H9 (cell line): ENCODE measurements around the gene FFAR1. TPM values are rescaled to one million over a fixed set of nuclear protein-coding genes. Genes with fewer than 3 reads are reported as not detected.

Experiments
- DNase-seq: peaks from one replicate; pipeline ENCODE4 v3.0.0-alpha.2; 2017
- H2AFZ ChIP-seq: one replicate; pipeline ENCODE4 v1.6.1; 2013; ENCODE audit warnings: mild to moderate bottlenecking, low read length, control low read depth, moderate library complexity
- H2AK5ac ChIP-seq: 2 replicates; pipeline ENCODE4 v1.6.1; 2013; ENCODE audit warnings: low read length, control low read depth, mixed read lengths; ENCODE audit not compliant: insufficient read length
- H2BK120ac ChIP-seq: one replicate; pipeline ENCODE4 v1.6.1; 2013; ENCODE audit warnings: low read depth, mild to moderate bottlenecking, low read length, control low read depth, inconsistent platforms; ENCODE audit not compliant: poor library complexity, severe bottlenecking
- H2BK12ac ChIP-seq: 2 replicates; pipeline ENCODE4 v1.6.1; 2013; ENCODE audit warnings: low read length, control low read depth, mixed read lengths, low read depth; ENCODE audit not compliant: insufficient read length
- H2BK15ac ChIP-seq: 2 replicates; pipeline ENCODE4 v1.6.1; 2013; ENCODE audit warnings: low read depth, low read length, control low read depth
- H2BK20ac ChIP-seq: one replicate; pipeline ENCODE4 v1.6.1; 2013; ENCODE audit warnings: low read depth, mild to moderate bottlenecking, low read length, control low read depth, inconsistent platforms; ENCODE audit not compliant: poor library complexity, severe bottlenecking
- H2BK5ac ChIP-seq: 2 replicates; pipeline ENCODE4 v1.6.1; 2013; ENCODE audit warnings: low read length, control low read depth, mixed read lengths; ENCODE audit not compliant: insufficient read length
- H3K14ac ChIP-seq: 2 replicates; pipeline ENCODE4 v1.6.1; 2013; ENCODE audit warnings: low read length, control low read depth; ENCODE audit not compliant: insufficient read depth
- H3K18ac ChIP-seq: 2 replicates; pipeline ENCODE4 v1.6.1; 2013; ENCODE audit warnings: low read depth, mild to moderate bottlenecking, mixed read lengths, low read length, control low read depth; ENCODE audit not compliant: insufficient read length
- H3K23ac ChIP-seq: 2 replicates; pipeline ENCODE4 v1.6.1; 2013; ENCODE audit warnings: low read length, control low read depth, mixed read lengths, low read depth; ENCODE audit not compliant: insufficient read length
- H3K23me2 ChIP-seq: 2 replicates; pipeline ENCODE4 v1.6.1; 2013; ENCODE audit warnings: low read depth, mild to moderate bottlenecking, mixed read lengths, low read length, control low read depth; ENCODE audit not compliant: insufficient read length, poor library complexity, severe bottlenecking
- H3K27ac ChIP-seq: 2 replicates; pipeline ENCODE4 v1.5.1; 2013; ENCODE audit warnings: low read length, control low read depth, mixed read lengths, low read depth; ENCODE audit not compliant: insufficient read length
- H3K27me3 ChIP-seq: 2 replicates; pipeline ENCODE4 v1.6.1; 2013; ENCODE audit warnings: low read length, control low read depth, inconsistent platforms; ENCODE audit not compliant: insufficient read depth
- H3K4ac ChIP-seq: 2 replicates; pipeline ENCODE4 v1.6.1; 2013; ENCODE audit warnings: low read depth, mild to moderate bottlenecking, control low read depth, inconsistent platforms, low read length, moderate library complexity
- H3K4me1 ChIP-seq: 2 replicates; pipeline ENCODE4 v1.6.1; 2013; ENCODE audit warnings: low read length, control low read depth, inconsistent platforms; ENCODE audit not compliant: insufficient read depth
- H3K4me2 ChIP-seq: 2 replicates; pipeline ENCODE4 v1.6.1; 2013; ENCODE audit warnings: low read length, control low read depth, mixed read lengths; ENCODE audit not compliant: insufficient read length, insufficient read depth
- H3K56ac ChIP-seq: 2 replicates; pipeline ENCODE4 v1.6.1; 2013; ENCODE audit warnings: low read depth, mild to moderate bottlenecking, mixed read lengths, low read length, control low read depth; ENCODE audit not compliant: insufficient read length
- H3K79me1 ChIP-seq: 2 replicates; pipeline ENCODE4 v1.6.1; 2013; ENCODE audit warnings: low read depth, mild to moderate bottlenecking, moderate library complexity, low read length, control low read depth, inconsistent platforms; ENCODE audit not compliant: insufficient read depth, poor library complexity, severe bottlenecking
- H3K79me2 ChIP-seq: 2 replicates; pipeline ENCODE4 v1.6.1; 2013; ENCODE audit warnings: low read length, control low read depth, inconsistent platforms; ENCODE audit not compliant: insufficient read depth
- H3K9ac ChIP-seq: 2 replicates; pipeline ENCODE4 v1.6.1; 2013; ENCODE audit warnings: low read length, control low read depth, mixed read lengths; ENCODE audit not compliant: insufficient read length; ENCODE audit errors: extremely low read depth
- H3K9me3 ChIP-seq: one replicate; pipeline ENCODE4 v1.6.1; 2013; ENCODE audit warnings: low read depth, low read length, inconsistent platforms; ENCODE audit not compliant: control insufficient read depth
- H3T11ph ChIP-seq: one replicate; pipeline ENCODE4 v1.6.1; 2013; ENCODE audit warnings: mild to moderate bottlenecking, low read length, control low read depth, inconsistent platforms
- H4K20me1 ChIP-seq: one replicate; pipeline ENCODE4 v1.6.1; 2013; ENCODE audit not compliant: control insufficient read depth, insufficient read length, insufficient read depth
- H4K5ac ChIP-seq: 2 replicates; pipeline ENCODE4 v1.6.1; 2013; ENCODE audit warnings: low read depth, mild to moderate bottlenecking, mixed read lengths, low read length, control low read depth; ENCODE audit not compliant: insufficient read length
- H4K8ac ChIP-seq: replicated peaks from 2 replicates; pipeline ENCODE4 v1.6.1; 2013; ENCODE audit warnings: low read length, control low read depth, mixed read lengths, low read depth; ENCODE audit not compliant: insufficient read length
- H4K91ac ChIP-seq: 2 replicates; pipeline ENCODE4 v1.6.1; 2013; ENCODE audit warnings: low read depth, mild to moderate bottlenecking, moderate library complexity, mixed read lengths, low read length, control low read depth; ENCODE audit not compliant: insufficient read length
- H3K27ac Mint-ChIP-seq, 3 experiments: 2 replicates in 2 of 3; 3 replicates in 1 of 3; pipeline ENCODE4 v1.8.0; 2020 to 2021; ENCODE audit warnings: mixed read lengths in 3 of 3, mild to moderate bottlenecking in 1 of 3, moderate library complexity in 1 of 3
- H3K27me3 Mint-ChIP-seq: 2 replicates; pipeline ENCODE4 v1.8.0; 2021; ENCODE audit warnings: low read depth, mild to moderate bottlenecking, moderate library complexity, mixed read lengths
- H3K36me3 Mint-ChIP-seq, 3 experiments: 2 replicates in 2 of 3; 3 replicates in 1 of 3; pipeline ENCODE4 v1.8.0; 2020 to 2021; ENCODE audit warnings: low read depth in 3 of 3, mixed read lengths in 3 of 3; ENCODE audit not compliant: insufficient read depth in 1 of 3
- H3K4me1 Mint-ChIP-seq, 2 experiments: 2 replicates each; pipeline ENCODE4 v1.8.0; 2020; ENCODE audit warnings: mixed read lengths in 2 of 2
- H3K4me3 Mint-ChIP-seq, 2 experiments: 2 replicates in 1 of 2; 3 replicates in 1 of 2; pipeline ENCODE4 v1.8.0; 2020 to 2021; ENCODE audit warnings: mild to moderate bottlenecking in 2 of 2, mixed read lengths in 2 of 2, moderate library complexity in 1 of 2
- H3K9me3 Mint-ChIP-seq, 2 experiments: 2 replicates in 1 of 2; 3 replicates in 1 of 2; pipeline ENCODE4 v1.8.0; 2020; ENCODE audit warnings: mild to moderate bottlenecking in 2 of 2, mixed read lengths in 2 of 2, moderate library complexity in 1 of 2
- CTCF ChIP-seq: fragments of 200-600 bp; sonication (generic); conservative IDR thresholded peaks from 3 replicates; pipeline ENCODE4 v1.8.0; 2021; ENCODE audit warnings: antibody characterized with exemption, mild to moderate bottlenecking
- WGBS: extraction: QIAGEN DNeasy Blood & Tissue Kit; methylation state at CpG from one replicate; pipeline ENCODE4 v1.1.7; 2013; ENCODE audit warnings: missing lambda C conversion rate, low lambda C conversion rate, mixed read lengths; ENCODE audit not compliant: insufficient read length; ENCODE audit errors: extremely low coverage; 5-methylcytosine and 5-hydroxymethylcytosine counted together
- total RNA-seq: library from RNA; stranded (reverse); gene quantifications from 2 replicates; pipeline ENCODE4 v1.2.1, GENCODE V29; 2021

The FFAR1 gene
- total RNA-seq, 1 experiment from 2014 or later = not detected

GRCh38 chr19:35302446-35302845 lies 45.3 kb upstream of the FFAR1 start:
- no peak overlapping the region for H2BK20ac ChIP-seq
- DNase-seq = no peak
- H3K9me3 ChIP-seq = no peaks in the 10 kb centered on the region
- H4K91ac ChIP-seq = no peak overlapping the region
- WGBS = no CpG with 5 or more reads among the region's 16 CpGs
- no peak overlapping the region for H3K56ac ChIP-seq
- H4K8ac ChIP-seq = no peak overlapping the region
- H3K4me2 ChIP-seq = no peak overlapping the region
- H3K79me1 ChIP-seq = no peaks in the 10 kb centered on the region
- no peak overlapping the region for H3K27ac Mint-ChIP-seq
- no peaks in the 10 kb centered on the region for H3K23me2 ChIP-seq
- no peak overlapping the region for H2BK120ac ChIP-seq
- H3K9ac ChIP-seq = no peak overlapping the region
- H2AK5ac ChIP-seq = no peak overlapping the region
- H3K9me3 Mint-ChIP-seq = no peaks in the 10 kb centered on the region
- H2BK15ac ChIP-seq = no peak overlapping the region
- H3K27ac ChIP-seq = no peak overlapping the region
- H3K79me2 ChIP-seq = no peaks in the 10 kb centered on the region
- no peaks in the 10 kb centered on the region for H3K36me3 Mint-ChIP-seq
- H2BK12ac ChIP-seq = no peak overlapping the region
- TF ChIP-seq CTCF = no peak
- no peak overlapping the region for H3K14ac ChIP-seq
- H3K4me3 Mint-ChIP-seq = no peak overlapping the region
- no peak overlapping the region for H3K23ac ChIP-seq
- no peaks in the 10 kb centered on the region for H3K27me3 ChIP-seq
- no peak overlapping the region for H4K5ac ChIP-seq
- no peak overlapping the region for H3K18ac ChIP-seq
- no peak overlapping the region for H3K4ac ChIP-seq
- H3K4me1 Mint-ChIP-seq = peaks cover 0 to 10% of the 10 kb centered on the region in 2 experiments; a peak in 2 of 4 replicates
- no peaks in the 10 kb centered on the region for H4K20me1 ChIP-seq
- no peak overlapping the region for H3T11ph ChIP-seq
- H3K4me1 ChIP-seq = no peaks in the 10 kb centered on the region; the same call in 1 of the 2 replicates
- no peak overlapping the region for H2AFZ ChIP-seq
- no peak overlapping the region for H2BK5ac ChIP-seq
- no peaks in the 10 kb centered on the region for H3K27me3 Mint-ChIP-seq
